K562 (cell line): Measurements from ENCODE around the gene HP1BP3.

ENCODE experiments used
- ATF2 ChIP-seq: sonication (generic); formaldehyde crosslinking; IDR thresholded peaks from 2 replicates; pipeline ENCODE4 v1.8.1; 2022; ENCODE audit warnings: missing genetic modification reagents
- TF ChIP-seq, protein P1 (sequence below): sonication (generic); formaldehyde crosslinking; IDR thresholded peaks from 2 replicates; pipeline ENCODE4 v1.9.0; 2022; ENCODE audit warnings: mild to moderate bottlenecking, missing genetic modification reagents
- TF ChIP-seq, protein P2 (sequence below): sonication (generic); formaldehyde crosslinking; IDR thresholded peaks from 2 replicates; pipeline ENCODE4 v1.9.0; 2022; ENCODE audit warnings: mild to moderate bottlenecking, missing genetic modification reagents

- TF ChIP-seq, protein P1, sequence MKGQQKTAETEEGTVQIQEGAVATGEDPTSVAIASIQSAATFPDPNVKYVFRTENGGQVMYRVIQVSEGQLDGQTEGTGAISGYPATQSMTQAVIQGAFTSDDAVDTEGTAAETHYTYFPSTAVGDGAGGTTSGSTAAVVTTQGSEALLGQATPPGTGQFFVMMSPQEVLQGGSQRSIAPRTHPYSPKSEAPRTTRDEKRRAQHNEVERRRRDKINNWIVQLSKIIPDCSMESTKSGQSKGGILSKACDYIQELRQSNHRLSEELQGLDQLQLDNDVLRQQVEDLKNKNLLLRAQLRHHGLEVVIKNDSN (CRISPR knock-in tag): no peak
- no peak for TF ChIP-seq ATF2
- TF ChIP-seq, protein P2, sequence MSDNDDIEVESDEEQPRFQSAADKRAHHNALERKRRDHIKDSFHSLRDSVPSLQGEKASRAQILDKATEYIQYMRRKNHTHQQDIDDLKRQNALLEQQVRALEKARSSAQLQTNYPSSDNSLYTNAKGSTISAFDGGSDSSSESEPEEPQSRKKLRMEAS (CRISPR knock-in tag): no peak
Observed at GRCh38 chr1:20742671-20743070, 44.4 kb downstream of the HP1BP3 start.
